SJCRH30 (cell line): ENCODE results near the gene GABBR2. TPM values are rescaled to one million over a fixed set of nuclear protein-coding genes. Genes with fewer than 3 reads are reported as not detected.

ENCODE experiments used
- DNase-seq, 2 experiments: peaks; one replicate each; pipeline ENCODE4 v3.0.0-alpha.2; 2015 to 2020
- H3K27ac ChIP-seq: fragments of 250-450 bp; sonication (Bioruptor Pico); 2 replicates; pipeline ENCODE4 v1.5.1; 2020; ENCODE audit warnings: mild to moderate bottlenecking, moderate library complexity
- H3K27me3 ChIP-seq: fragments of 250-450 bp; sonication (Bioruptor Pico); 2 replicates; pipeline ENCODE4 v1.5.1; 2020; ENCODE audit warnings: mild to moderate bottlenecking, moderate library complexity
- H3K36me3 ChIP-seq: fragments of 250-450 bp; sonication (Bioruptor Pico); 2 replicates; pipeline ENCODE4 v1.5.1; 2020; ENCODE audit warnings: mild to moderate bottlenecking, moderate library complexity
- H3K4me1 ChIP-seq: fragments of 250-450 bp; sonication (Bioruptor Pico); 2 replicates; pipeline ENCODE4 v1.5.1; 2020; ENCODE audit warnings: mild to moderate bottlenecking, moderate library complexity
- H3K4me3 ChIP-seq: fragments of 250-450 bp; sonication (Bioruptor Pico); 2 replicates; pipeline ENCODE4 v1.5.1; 2020; ENCODE audit warnings: mild to moderate bottlenecking, moderate library complexity
- H3K9me3 ChIP-seq: fragments of 250-450 bp; sonication (Bioruptor Pico); replicated peaks from 2 replicates; pipeline ENCODE4 v1.5.1; 2020; ENCODE audit warnings: mild to moderate bottlenecking, moderate library complexity
- total RNA-seq: library from RNA; depleted of rRNA; stranded (reverse); fragments of >200 nt; shearing (Covaris generic); gene quantifications from 2 replicates; pipeline ENCODE4 v1.2.3, GENCODE V29; 2014

Gene GABBR2
- total RNA-seq, 1 experiment from 2014 or later = not detected

DNA sequence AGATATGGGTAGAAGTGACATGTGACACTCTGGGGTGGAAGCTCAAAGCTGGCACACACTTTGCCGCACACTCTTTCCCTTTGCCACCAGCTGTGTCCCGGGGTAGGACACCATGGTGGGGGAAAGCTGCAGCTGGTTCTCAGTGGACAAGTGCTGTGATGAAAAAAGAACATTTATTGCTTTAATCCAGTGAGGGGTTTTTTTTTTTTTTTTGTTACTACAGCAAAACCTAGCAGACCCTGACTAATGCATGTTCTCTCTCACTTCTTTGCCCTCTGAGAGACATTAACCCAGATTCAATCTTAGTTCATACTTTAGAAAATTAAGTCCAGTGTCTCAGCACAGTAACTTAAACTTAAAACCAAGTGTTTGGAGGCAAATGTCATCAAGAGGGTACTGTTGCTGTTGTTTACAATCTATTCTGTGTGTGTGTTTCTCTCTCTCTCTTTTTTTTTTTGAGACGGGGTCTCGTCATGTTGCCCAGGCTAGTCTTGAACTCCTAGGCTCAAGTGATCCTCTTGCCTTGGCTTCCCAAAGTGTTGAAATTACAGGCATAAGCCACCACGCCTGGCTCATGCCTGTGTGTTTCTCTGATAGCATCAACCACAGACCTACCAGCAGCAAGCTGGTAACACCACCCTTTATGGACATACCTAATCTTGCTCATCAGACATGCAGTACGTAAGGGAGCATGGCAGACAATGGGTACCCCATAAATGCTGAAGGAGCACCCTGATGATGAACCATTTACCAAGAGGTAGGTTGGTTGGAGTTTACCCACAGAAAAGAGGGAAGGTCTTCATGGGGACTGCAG is 368.5 kb downstream of the GABBR2 start:
- Histone ChIP-seq H3K4me1 (no peaks in the 10 kb centered on the region), H3K27me3 (peaks cover 3% of the 10 kb centered on the region; the same call in 1 of the 2 replicates), H3K9me3 (no peaks in the 10 kb centered on the region), H3K27ac (no peak overlapping the region), H3K4me3 (no peak overlapping the region), H3K36me3 (no peaks in the 10 kb centered on the region)
- DNase-seq = no peak

DNA sequence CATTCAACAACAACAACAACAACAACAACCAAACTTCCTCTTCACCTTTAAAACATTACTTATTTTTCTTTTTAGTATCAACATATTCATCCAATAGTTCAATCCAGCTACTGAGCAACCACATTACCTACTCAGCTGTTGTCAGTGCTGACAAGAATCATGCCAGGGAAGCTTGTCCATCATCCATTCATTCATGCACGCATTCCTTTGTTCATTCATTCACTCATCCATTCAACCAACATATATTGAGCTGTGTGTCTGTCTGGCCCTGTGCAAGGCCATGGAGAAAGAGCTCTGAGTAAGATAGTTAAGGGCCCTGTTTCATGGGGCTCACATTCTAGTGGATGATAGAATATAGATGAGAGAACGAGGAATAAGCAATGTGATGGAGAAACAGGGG is 373.1 kb downstream of the GABBR2 start:
- Histone ChIP-seq H3K4me1 (no peaks in the 10 kb centered on the region), H3K27ac (no peak overlapping the region), H3K27me3 (no peaks in the 10 kb centered on the region; the same call in 1 of the 2 replicates), H3K9me3 (no peaks in the 10 kb centered on the region), H3K36me3 (no peaks in the 10 kb centered on the region), H3K4me3 (no peak overlapping the region)
- no peak for DNase-seq

DNA sequence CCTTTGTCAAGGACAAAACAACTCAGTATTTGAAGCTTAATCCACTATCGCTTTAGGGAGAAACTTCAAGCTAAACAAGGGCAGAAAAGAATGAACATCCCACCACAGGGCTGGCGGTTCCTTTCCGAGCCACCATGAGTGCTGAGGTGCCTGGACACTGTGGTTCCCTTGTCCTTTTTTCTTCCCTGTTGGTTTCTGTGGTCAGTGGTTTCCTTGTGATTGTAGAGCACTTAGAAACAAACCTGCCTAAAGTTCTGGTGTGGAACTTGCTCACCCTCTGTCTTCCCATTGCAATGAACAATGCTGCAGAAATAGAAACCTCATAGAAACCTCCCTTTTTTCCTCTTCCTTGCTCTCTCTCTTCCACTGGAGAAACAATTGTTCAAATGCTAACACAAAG is 373.9 kb downstream of the GABBR2 start:
- no peaks in the 10 kb centered on the region for H3K9me3 ChIP-seq
- no peaks in the 10 kb centered on the region for H3K4me1 ChIP-seq
- H3K27me3 ChIP-seq = peaks cover 4% of the 10 kb centered on the region; the same call in 1 of the 2 replicates
- no peak overlapping the region for H3K4me3 ChIP-seq
- DNase-seq = no peak
- no peaks in the 10 kb centered on the region for H3K36me3 ChIP-seq
- no peak overlapping the region for H3K27ac ChIP-seq

DNA sequence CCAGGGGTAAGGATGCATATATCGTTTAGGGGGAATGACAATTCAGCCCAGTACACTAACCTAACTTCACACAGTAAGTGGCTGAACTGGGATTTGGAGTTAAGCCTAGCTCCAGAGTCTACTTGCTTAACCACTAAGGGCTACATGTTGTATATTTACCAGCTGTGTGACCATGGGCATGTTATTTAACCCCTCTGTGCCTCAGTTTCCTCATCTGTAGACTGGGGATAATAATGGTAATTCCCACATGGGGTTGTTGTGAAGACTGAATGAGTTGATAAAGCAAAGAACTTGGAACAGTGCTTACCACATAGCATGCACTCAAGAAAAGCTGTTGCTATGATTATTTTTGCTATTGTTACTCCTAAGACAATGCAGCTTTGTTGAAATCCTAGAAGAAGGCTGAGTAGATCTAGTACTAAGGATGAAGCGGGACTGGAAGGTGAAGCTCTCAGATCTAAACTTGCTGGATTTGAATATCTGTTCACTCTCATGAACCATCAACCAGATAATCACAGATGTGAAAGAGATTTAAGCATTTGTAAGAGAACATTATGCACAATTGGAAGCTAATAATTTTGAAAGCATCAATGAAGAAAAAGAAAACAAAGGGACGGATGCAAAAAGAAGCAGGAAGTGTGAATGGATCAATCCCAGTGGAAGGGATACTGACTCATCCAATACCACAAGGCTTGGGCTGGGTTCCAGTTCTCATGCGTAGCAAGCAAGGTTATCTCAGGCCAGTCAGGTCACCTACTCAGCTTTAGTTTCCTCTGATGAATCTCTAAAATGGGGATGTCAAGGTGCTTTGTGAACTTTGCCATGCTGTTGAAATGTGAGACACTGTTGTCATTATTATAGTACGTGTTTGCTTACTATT is 374.8 kb downstream of the GABBR2 start:
- Histone ChIP-seq H3K9me3 (no peaks in the 10 kb centered on the region), H3K4me1 (no peaks in the 10 kb centered on the region), H3K27me3 (peaks cover 7% of the 10 kb centered on the region; the same call in 1 of the 2 replicates), H3K27ac (no peak overlapping the region), H3K36me3 (no peaks in the 10 kb centered on the region), H3K4me3 (no peak overlapping the region)
- peak; percentile 20 to 37 for DNase-seq

DNA sequence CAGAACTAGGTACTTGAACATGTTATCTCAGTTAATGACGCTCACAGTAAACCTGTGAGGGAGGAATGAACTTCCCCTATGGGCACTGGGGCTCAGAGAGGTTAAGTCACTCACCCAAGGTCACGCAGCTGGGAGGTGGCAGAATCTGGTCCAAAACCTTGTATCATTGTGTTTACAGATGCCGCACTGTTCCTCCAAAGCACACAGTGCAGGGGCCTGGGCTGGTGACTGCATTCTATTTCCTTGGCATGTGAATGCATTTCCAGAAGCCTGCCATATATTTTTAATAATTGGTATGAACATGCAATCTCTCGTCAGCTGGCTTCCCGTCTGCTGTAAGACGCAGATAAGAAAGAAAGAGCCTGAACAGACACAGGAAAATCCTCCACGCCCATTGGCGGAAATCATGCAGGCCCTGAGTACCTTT is 376.3 kb downstream of the GABBR2 start:
- H3K9me3 ChIP-seq = no peaks in the 10 kb centered on the region
- no peak overlapping the region for H3K4me3 ChIP-seq
- H3K4me1 ChIP-seq = no peaks in the 10 kb centered on the region
- H3K36me3 ChIP-seq = no peaks in the 10 kb centered on the region
- peaks cover 7% of the 10 kb centered on the region; the same call in 1 of the 2 replicates for H3K27me3 ChIP-seq
- H3K27ac ChIP-seq = no peak overlapping the region
- no peak for DNase-seq

DNA sequence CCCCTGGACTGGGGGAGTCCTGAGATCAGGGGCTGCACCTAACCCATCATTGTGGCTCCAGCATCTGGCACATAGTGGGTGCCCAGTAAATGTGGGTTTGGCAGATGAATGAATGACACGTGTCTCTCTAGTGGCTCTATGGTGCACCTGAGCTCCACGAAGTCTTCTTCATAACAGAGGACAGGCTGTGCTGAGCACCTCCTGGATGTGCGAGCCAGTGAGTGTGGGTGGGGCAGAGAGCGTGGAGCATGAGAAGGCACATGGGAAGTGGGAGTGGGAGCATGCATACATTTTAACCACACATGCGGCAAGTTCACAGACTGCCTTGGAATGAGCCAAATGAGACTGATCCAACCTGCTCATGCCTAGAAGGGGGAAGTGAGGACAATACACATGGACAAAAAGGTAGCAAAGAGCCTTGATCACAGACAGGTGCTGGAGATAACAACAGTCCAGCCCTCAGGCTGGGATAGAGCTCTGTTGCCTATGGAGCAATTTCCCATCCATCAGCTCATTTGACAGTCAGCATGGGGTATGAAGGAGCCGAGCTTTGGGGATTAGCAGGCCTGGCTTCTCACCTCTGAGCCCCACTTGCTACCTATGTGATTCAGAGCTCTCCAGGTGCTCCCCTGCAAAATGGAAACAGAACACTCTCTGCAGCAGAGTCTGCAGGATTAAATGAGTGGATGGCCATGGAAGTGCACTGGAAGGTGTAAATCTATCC is 377.0 kb downstream of the GABBR2 start:
- H3K27me3 ChIP-seq = peaks cover 7% of the 10 kb centered on the region; the same call in 1 of the 2 replicates
- no peak for DNase-seq
- H3K4me3 ChIP-seq = no peak overlapping the region
- no peak overlapping the region for H3K27ac ChIP-seq
- H3K9me3 ChIP-seq = no peaks in the 10 kb centered on the region
- H3K36me3 ChIP-seq = no peaks in the 10 kb centered on the region
- H3K4me1 ChIP-seq = no peaks in the 10 kb centered on the region

DNA sequence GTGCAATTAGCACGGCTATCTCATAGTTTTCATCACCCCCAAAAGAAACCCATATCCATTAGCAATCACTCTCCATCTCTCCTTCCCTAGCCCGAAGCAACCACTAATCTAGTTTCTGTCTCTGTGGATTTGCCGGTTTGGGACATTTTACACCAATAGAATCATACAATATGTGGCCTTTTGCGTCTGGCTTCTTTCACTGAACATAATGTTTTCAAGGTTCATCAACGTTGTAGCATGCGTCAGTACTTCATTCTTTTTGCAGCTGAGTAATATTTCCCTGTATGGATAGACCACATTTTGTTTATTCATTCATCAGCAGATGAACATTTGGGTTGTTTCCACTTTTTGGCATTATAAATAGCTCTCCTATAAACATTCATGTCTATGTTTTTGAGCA is 377.9 kb downstream of the GABBR2 start:
- no peak overlapping the region for H3K27ac ChIP-seq
- H3K4me3 ChIP-seq = no peak overlapping the region
- no peaks in the 10 kb centered on the region for H3K9me3 ChIP-seq
- DNase-seq = no peak
- H3K27me3 ChIP-seq = peaks cover 7% of the 10 kb centered on the region; the same call in 1 of the 2 replicates
- no peaks in the 10 kb centered on the region for H3K36me3 ChIP-seq
- H3K4me1 ChIP-seq = no peaks in the 10 kb centered on the region

DNA sequence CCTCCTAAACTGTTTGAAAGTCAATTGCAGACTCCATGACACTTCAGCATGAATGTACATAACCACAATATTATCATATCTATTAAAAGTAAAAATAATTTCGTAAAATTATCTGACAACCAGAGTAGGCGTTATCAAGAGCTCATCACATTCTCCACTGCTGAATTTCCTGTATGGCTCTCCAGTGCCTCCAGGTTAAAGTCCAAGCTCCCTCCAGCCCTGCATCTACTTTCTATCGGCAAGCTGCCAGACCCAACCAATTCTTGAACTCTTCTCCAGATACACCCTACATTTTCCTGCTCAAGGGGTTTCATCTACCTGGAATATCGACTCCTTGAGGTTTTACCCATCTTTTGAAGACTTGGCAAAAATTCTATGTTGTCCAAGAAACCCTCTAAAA is 378.8 kb downstream of the GABBR2 start:
- Histone ChIP-seq H3K27ac (no peak overlapping the region), H3K36me3 (no peaks in the 10 kb centered on the region), H3K9me3 (no peaks in the 10 kb centered on the region), H3K4me1 (no peaks in the 10 kb centered on the region), H3K4me3 (no peak overlapping the region), H3K27me3 (0 out of 2 replicates have a peak, but pooled peaks cover 7% of the 10 kb centered on the region)
- DNase-seq = no peak

DNA sequence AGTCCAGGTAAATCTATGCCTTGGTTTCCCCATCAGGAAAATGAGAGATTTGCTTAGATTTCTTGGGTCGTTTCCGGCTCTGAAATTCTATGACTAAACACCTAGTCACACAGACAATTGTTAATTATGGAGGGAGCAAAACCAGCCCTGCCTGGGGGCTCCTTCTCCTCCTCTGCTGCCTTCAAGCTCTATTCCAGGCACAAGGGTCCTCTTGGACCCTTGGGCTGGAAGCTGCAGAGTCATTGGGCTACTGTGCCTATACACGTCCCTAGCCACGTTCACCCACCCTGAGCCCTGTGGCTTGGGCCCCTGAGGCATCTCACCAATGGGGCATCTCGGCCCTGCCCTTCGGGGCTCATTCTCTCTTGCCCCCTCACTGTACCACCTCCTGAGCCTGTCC is 379.5 kb downstream of the GABBR2 start:
- no peak for DNase-seq
- no peak overlapping the region for H3K27ac ChIP-seq
- no peak overlapping the region for H3K4me3 ChIP-seq

DNA sequence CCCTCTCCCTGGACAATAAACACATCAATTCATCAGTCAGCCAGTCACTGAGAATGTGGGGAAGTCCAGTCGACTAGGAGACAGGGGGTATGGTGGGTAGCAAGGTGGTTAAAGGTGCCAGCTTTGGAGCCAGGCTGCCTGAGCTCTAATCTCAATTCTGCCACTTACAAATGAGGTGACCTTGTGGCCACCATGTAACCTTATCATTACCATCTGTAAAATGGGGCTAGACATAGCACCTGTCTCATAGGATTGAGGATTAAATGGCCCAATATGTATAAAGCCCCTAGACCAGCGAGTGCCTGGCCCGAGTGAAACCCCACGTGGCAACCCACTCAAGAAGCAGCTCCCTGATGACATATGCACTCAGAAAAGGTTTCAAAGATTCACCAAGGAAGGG is 380.0 kb downstream of the GABBR2 start:
- H3K27me3 ChIP-seq = 0 out of 2 replicates have a peak, but pooled peaks cover 7% of the 10 kb centered on the region
- no peak for DNase-seq
- H3K9me3 ChIP-seq = no peaks in the 10 kb centered on the region
- no peaks in the 10 kb centered on the region for H3K4me1 ChIP-seq
- no peak overlapping the region for H3K27ac ChIP-seq
- H3K4me3 ChIP-seq = no peak overlapping the region
- no peaks in the 10 kb centered on the region for H3K36me3 ChIP-seq

More for the DNA sequence above, 379.5 kb downstream of the GABBR2 start:
- no peaks in the 10 kb centered on the region for H3K9me3 ChIP-seq
- H3K27me3 ChIP-seq = 0 out of 2 replicates have a peak, but pooled peaks cover 7% of the 10 kb centered on the region
- H3K4me1 ChIP-seq = no peaks in the 10 kb centered on the region
- H3K36me3 ChIP-seq = no peaks in the 10 kb centered on the region

DNA sequence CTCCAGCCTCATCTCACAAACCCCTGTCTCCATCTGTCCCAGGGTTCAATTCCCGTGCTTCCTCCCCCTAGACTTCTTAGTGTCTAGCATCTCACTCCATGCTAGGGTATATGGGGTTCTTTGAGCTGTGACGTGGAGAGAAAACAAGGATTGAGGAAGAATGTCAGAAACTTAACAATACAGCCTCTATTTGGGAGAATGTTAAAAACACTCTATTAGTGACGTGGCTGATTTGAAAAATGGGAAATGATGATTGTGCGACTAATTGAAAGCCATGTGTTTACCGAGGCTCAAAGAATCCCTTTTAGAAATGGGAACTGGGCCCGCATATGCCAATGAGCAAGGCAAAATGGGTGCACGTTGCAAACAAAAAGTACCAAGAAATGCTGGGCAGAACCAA is 380.6 kb downstream of the GABBR2 start:
- H3K36me3 ChIP-seq = no peaks in the 10 kb centered on the region

DNA sequence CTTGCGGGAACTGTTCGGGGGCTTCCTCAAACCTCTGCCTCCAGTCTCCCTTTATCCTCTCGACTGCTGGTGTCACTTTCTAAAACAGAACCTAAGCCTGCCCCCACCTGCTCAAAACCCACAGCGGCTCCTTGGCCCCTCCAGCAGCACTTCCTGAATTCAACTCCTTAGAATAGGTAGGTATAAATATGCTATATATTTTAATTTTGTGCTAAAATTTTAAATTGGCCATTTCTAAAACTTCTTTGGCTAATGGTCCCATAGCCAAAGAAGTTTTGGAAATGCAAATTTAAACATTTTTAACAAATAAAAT is 381.5 kb downstream of the GABBR2 start:
- H3K36me3 ChIP-seq = no peaks in the 10 kb centered on the region
- no peak for DNase-seq
- H3K27ac ChIP-seq = no peak overlapping the region
- no peaks in the 10 kb centered on the region for H3K9me3 ChIP-seq
- H3K4me1 ChIP-seq = no peaks in the 10 kb centered on the region
- H3K4me3 ChIP-seq = no peak overlapping the region
- H3K27me3 ChIP-seq = 0 out of 2 replicates have a peak, but pooled peaks cover 7% of the 10 kb centered on the region

More for the DNA sequence above, 380.6 kb downstream of the GABBR2 start:
- Histone ChIP-seq H3K27me3 (0 out of 2 replicates have a peak, but pooled peaks cover 7% of the 10 kb centered on the region), H3K9me3 (no peaks in the 10 kb centered on the region), H3K27ac (no peak overlapping the region), H3K4me1 (no peaks in the 10 kb centered on the region), H3K4me3 (no peak overlapping the region)
- DNase-seq = no peak

DNA sequence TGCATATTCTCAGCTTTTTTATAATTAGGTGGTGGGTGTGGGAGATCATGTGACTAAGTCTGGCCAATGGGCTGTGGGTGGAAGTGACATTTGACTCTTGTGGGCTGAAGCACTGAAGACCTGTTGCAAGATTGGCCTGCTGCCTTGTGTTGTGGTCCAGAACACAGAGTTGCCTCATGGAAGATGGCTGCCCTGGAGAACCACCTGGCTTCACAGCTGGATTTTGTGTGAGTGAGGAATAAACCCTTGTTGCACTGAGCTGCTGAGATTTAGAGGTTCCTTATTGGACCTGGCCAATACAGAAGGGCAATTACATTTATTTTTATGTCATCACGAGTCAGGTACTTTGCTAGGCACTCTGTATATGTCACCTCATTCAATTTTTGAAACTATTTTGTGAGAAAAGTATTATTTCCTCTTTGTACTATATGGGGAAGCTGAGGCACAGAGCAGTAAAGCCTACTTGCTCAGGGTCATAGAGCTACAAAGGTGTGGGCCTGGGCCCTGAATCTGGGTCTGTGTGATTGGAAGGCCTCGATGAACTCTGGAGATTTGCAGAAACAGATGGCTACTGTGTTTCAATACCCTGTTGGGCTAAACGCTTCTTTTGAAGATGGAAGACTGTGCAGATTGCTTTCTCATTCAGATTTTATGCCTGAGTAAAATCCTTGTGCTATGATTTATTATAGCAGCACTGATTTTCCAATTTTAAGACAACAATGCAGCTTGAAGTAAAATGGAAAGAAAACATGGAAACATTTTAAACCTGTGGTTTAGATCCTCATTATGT is 382.1 kb downstream of the GABBR2 start:
- no peaks in the 10 kb centered on the region for H3K4me1 ChIP-seq
- H3K27me3 ChIP-seq = 0 out of 2 replicates have a peak, but pooled peaks cover 7% of the 10 kb centered on the region
- H3K9me3 ChIP-seq = no peaks in the 10 kb centered on the region
- peak; percentile 27 to 37 for DNase-seq
- H3K27ac ChIP-seq = no peak overlapping the region
- no peak overlapping the region for H3K4me3 ChIP-seq
- H3K36me3 ChIP-seq = no peaks in the 10 kb centered on the region

DNA sequence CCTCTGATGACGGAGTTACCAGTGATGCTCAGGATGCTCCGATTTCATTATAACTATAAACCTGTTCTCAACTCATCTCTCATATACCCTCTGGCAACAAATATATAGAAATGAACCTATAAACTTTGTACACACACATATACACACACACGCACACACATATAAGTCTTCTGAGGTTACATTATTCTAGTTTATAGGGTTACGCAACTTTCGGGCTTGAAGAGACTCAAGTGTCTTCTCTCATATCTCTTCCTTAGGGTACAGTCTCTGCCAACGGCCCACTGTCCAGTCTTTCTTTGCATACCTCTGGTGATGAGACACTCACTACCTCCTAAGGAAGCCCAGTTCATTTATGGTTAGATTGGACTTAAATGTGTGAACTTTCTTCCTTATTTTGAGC is 383.9 kb downstream of the GABBR2 start:
- Histone ChIP-seq H3K9me3 (no peaks in the 10 kb centered on the region), H3K36me3 (no peaks in the 10 kb centered on the region), H3K27ac (no peak overlapping the region), H3K4me3 (no peak overlapping the region), H3K27me3 (0 out of 2 replicates have a peak, but pooled peaks cover 3% of the 10 kb centered on the region), H3K4me1 (no peaks in the 10 kb centered on the region)
- no peak for DNase-seq
